HK-2 (cell line): ENCODE data around the gene NOTUM.
"Not testable (repeated sequence)": the region's sequence is repeated elsewhere in the genome, so short reads cannot be mapped to it uniquely, and the experiment has no call there.

Experiments used
- DNase-seq: peaks from one replicate; pipeline ENCODE4 v3.0.0-alpha.2; 2018; ENCODE audit not compliant: unreplicated experiment

The NOTUM gene

GRCh38 chr17:81957691-81958432 is 3.1 kb downstream of the NOTUM start:
- DNase-seq = no peak

- DNase-seq = no peak
Measured at GRCh38 chr17:81956607-81957589, 4.1 kb downstream of the NOTUM start.

GRCh38 chr17:81955756-81956544 is 5.0 kb downstream of the NOTUM start:
- DNase-seq = no peak

GRCh38 chr17:81955058-81955681 is 5.8 kb downstream of the NOTUM start:
- no peak for DNase-seq

GRCh38 chr17:81954131-81955057 is 6.6 kb downstream of the NOTUM start:
- no peak for DNase-seq

GRCh38 chr17:81953443-81953842 is 7.5 kb downstream of the NOTUM start:
- not testable (repeated sequence) for DNase-seq

GRCh38 chr17:81952792-81953228 is 8.2 kb downstream of the NOTUM start:
- DNase-seq = no peak

- DNase-seq = no peak
Measured at GRCh38 chr17:81951785-81952684, 9.0 kb downstream of the NOTUM start.

- DNase-seq = no peak
Measured at GRCh38 chr17:81950501-81950900, 10.5 kb downstream of the NOTUM start.

- DNase-seq = no peak
Measured at GRCh38 chr17:81948635-81949378, 12.2 kb downstream of the NOTUM start.

- DNase-seq = no peak
Measured at GRCh38 chr17:81947189-81947588, 13.8 kb downstream of the NOTUM start, which contains the start of gene MYADML2. TSS of gene MYADML2 (minus strand) at chr17:81947233. CDS start at chr17:81941741, 5,492 bp downstream.

GRCh38 chr17:81944858-81945257 is 16.1 kb downstream of the NOTUM start:
- no peak for DNase-seq

GRCh38 chr17:81942167-81942553 is 18.8 kb downstream of the NOTUM start:
- DNase-seq = no peak

- DNase-seq = no peak
Measured at GRCh38 chr17:81941484-81942166, 19.4 kb downstream of the NOTUM start.

- no peak for DNase-seq
Measured at GRCh38 chr17:81940538-81941483, 20.2 kb downstream of the NOTUM start.

- no peak for DNase-seq
Measured at GRCh38 chr17:81939881-81940385, 21.1 kb downstream of the NOTUM start.
